Hepatocyte (in vitro differentiated cells): ENCODE measurements around the gene LIME1. TPM values are rescaled to one million over a fixed set of nuclear protein-coding genes. Genes with fewer than 3 reads are reported as not detected.

ENCODE experiments used
- DNase-seq: peaks from one replicate; pipeline ENCODE4 v3.0.0-alpha.2; 2016; ENCODE audit warnings: low spot score
- H2AFZ ChIP-seq: fragments of 200-600 bp; sonication (generic); 2 replicates; pipeline ENCODE4 v1.6.0; 2016; ENCODE audit warnings: antibody characterized with exemption, mild to moderate bottlenecking
- H3K27ac ChIP-seq: fragments of 200-600 bp; sonication (generic); 2 replicates; pipeline ENCODE4 v1.5.1; 2016; ENCODE audit warnings: mild to moderate bottlenecking
- H3K27me3 ChIP-seq: fragments of 200-600 bp; sonication (generic); 2 replicates; pipeline ENCODE4 v1.6.1; 2016
- H3K36me3 ChIP-seq: fragments of 200-600 bp; sonication (generic); replicated peaks from 2 replicates; pipeline ENCODE4 v1.5.1; 2016; ENCODE audit warnings: low read depth; ENCODE audit not compliant: insufficient read depth
- H3K4me1 ChIP-seq: fragments of 200-600 bp; sonication (generic); 2 replicates; pipeline ENCODE4 v1.5.1; 2016; ENCODE audit warnings: mild to moderate bottlenecking, moderate library complexity; ENCODE audit not compliant: insufficient read depth
- H3K4me2 ChIP-seq: fragments of 200-600 bp; sonication (generic); 2 replicates; pipeline ENCODE4 v1.6.0; 2016
- H3K4me3 ChIP-seq: fragments of 200-600 bp; sonication (generic); 2 replicates; pipeline ENCODE4 v1.5.1; 2016; ENCODE audit warnings: mild to moderate bottlenecking
- H3K79me2 ChIP-seq: fragments of 200-600 bp; sonication (generic); 2 replicates; pipeline ENCODE4 v1.6.0; 2017; ENCODE audit warnings: mild to moderate bottlenecking
- H3K9me2 ChIP-seq: fragments of 200-600 bp; sonication (generic); replicated peaks from 2 replicates; pipeline ENCODE4 v1.6.0; 2017; ENCODE audit warnings: mild to moderate bottlenecking; ENCODE audit not compliant: insufficient read depth
- H3K9me3 ChIP-seq: fragments of 200-600 bp; sonication (generic); 2 replicates; pipeline ENCODE4 v1.5.1; 2016; ENCODE audit warnings: low read depth, mild to moderate bottlenecking
- H4K20me1 ChIP-seq: fragments of 200-600 bp; sonication (generic); 2 replicates; pipeline ENCODE4 v1.6.0; 2016; ENCODE audit warnings: mild to moderate bottlenecking; ENCODE audit not compliant: insufficient read depth, poor library complexity, severe bottlenecking
- EZH2 ChIP-seq: fragments of 200-600 bp; sonication (generic); IDR thresholded peaks from 2 replicates; pipeline ENCODE4 v1.6.1; 2016; ENCODE audit warnings: antibody characterized with exemption, mild to moderate bottlenecking, borderline replicate concordance
- EZH2phosphoT487 ChIP-seq: fragments of 200-600 bp; sonication (generic); IDR thresholded peaks from one replicate; pipeline ENCODE4 v1.6.1; 2018; ENCODE audit warnings: antibody characterized with exemption, mild to moderate bottlenecking, low read depth, moderate library complexity; ENCODE audit not compliant: unreplicated experiment, severe bottlenecking
- WGBS: methylation state at CpG from one replicate; pipeline ENCODE4 v1.1.6; 2016; ENCODE audit warnings: low lambda C conversion rate; ENCODE audit errors: missing lambda C conversion rate; 5-methylcytosine and 5-hydroxymethylcytosine counted together
- polyA plus RNA-seq: library from polyadenylated mRNA; unstranded; fragments of >200 nt; fragmentation: Nextera tagmentation; extraction: Ambion mirVana; gene quantifications from 2 replicates; pipeline ENCODE4 v1.2.1, GENCODE V29; 2016
- total RNA-seq: library from RNA; depleted of rRNA; stranded (reverse); fragments of >200 nt; gene quantifications from 2 replicates; pipeline ENCODE4 v1.2.3, GENCODE V29; 2014
- TF ChIP-seq, protein P1 (sequence below): fragments of 200-600 bp; sonication (generic); IDR thresholded peaks from 2 replicates; pipeline ENCODE4 v1.5.1; 2016; ENCODE audit warnings: antibody characterized with exemption, mild to moderate bottlenecking; ENCODE audit not compliant: poor library complexity

The LIME1 gene
- total and polyA plus RNA-seq, 2 experiments from 2014 or later: 11.7 to 20.7 TPM

DNA sequence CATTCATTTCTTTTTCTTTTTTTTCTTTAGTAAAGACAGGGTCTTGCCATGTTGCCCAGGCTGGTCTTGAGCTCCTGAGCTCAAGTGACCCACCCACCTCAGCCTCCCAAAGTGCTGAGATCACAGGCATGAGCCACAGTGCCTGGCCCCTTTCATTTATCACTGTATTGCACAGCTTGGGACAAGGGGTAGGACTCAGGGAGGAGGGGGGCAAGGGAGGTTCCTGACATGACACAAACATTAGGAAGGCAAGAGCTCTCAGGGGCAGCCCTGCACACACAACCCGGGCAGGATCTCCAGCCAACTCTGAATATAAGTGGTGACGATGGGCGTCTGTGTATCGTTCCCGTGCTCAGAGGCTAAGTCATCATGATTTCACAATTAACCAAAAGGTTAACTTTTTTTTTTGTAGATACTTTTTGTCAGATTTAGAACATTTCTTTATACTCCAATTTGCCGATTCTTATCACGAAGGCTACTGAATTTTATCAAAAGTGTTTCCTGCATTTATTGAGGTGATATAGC lies 23.0 kb downstream of the LIME1 start:
- no peak overlapping the region for H3K4me2 ChIP-seq
- H3K36me3 ChIP-seq: no peaks in the 10 kb centered on the region
- no peaks in the 10 kb centered on the region for H3K27me3 ChIP-seq
- H3K79me2 ChIP-seq: no peaks in the 10 kb centered on the region
- H2AFZ ChIP-seq: no peak overlapping the region
- no peaks in the 10 kb centered on the region for H3K4me1 ChIP-seq
- TF ChIP-seq, protein P1, sequence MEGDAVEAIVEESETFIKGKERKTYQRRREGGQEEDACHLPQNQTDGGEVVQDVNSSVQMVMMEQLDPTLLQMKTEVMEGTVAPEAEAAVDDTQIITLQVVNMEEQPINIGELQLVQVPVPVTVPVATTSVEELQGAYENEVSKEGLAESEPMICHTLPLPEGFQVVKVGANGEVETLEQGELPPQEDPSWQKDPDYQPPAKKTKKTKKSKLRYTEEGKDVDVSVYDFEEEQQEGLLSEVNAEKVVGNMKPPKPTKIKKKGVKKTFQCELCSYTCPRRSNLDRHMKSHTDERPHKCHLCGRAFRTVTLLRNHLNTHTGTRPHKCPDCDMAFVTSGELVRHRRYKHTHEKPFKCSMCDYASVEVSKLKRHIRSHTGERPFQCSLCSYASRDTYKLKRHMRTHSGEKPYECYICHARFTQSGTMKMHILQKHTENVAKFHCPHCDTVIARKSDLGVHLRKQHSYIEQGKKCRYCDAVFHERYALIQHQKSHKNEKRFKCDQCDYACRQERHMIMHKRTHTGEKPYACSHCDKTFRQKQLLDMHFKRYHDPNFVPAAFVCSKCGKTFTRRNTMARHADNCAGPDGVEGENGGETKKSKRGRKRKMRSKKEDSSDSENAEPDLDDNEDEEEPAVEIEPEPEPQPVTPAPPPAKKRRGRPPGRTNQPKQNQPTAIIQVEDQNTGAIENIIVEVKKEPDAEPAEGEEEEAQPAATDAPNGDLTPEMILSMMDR: no peak
- no peak for TF ChIP-seq EZH2
- no peak for TF ChIP-seq EZH2phosphoT487
- H3K4me3 ChIP-seq: no peak overlapping the region
- no peaks in the 10 kb centered on the region for H4K20me1 ChIP-seq
- no peak overlapping the region for H3K27ac ChIP-seq
- 86% methylated on average over 7 of the region's 7 CpGs for WGBS
- H3K9me2 ChIP-seq: no peaks in the 10 kb centered on the region
- DNase-seq: no peak
- no peaks in the 10 kb centered on the region for H3K9me3 ChIP-seq

DNA sequence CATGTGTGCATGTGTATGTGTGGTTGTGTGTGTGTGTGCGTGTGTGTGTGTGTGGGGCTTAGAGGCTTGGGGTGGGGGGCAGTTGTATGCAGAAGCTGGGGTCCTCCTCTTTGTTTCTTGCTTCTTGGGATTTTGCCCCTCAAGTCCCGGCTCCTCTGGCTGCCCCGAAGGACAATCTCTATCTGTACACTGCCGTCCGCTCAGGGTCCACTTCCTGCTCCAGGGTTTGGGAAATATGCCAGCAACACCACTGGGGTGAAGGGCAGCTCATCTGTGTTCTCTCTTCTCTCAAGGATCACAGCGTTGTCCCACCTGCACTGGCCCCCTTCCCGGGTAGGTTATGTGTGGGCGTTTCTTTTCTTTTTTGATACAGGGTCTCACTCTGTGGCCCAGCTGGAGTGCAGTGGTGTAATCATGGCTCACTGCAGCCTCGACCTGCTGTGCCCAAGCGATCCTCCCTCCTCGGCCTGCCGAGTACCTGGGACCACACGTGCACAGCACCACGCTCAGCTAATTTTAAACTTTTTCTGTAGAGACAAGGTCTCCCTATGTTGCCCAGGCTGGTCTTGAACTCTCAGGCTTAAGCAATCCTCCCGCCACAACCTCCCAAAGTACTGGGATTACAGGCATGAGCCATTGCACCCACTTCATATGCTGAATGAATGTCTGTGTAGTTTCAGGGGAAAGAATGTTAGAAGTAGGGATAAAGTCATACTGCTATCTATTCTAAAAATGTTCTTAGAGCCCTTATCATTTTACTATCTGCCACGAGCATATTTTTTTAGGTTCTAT lies 28.8 kb downstream of the LIME1 start:
- peak; percentile 5 for DNase-seq

DNA sequence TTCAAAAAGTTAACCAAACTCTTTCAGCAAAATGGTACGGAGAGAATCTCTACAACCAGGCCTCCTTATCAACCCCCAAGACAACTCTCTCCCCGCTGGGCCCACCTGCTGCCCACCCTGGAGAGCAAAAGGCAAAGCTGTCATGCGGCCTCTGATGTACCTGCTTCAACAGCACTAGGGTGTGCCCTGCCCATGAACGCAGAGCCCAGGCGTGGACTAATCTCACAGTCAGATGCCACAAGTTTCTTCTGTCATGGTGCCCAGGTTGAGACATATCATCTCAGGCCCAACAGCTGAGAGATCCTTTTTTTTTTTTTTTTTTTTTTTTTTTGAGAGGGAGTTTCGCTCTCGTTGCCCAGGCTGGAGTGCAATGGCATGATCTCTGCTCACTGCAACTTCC lies 29.4 kb downstream of the LIME1 start:
- H2AFZ ChIP-seq: no peak overlapping the region
- no peaks in the 10 kb centered on the region for H3K79me2 ChIP-seq
- H3K9me2 ChIP-seq: no peaks in the 10 kb centered on the region
- TF ChIP-seq, protein P1: no peak
- TF ChIP-seq EZH2 (no peak), EZH2phosphoT487 (no peak)
- DNase-seq: no peak
- no peaks in the 10 kb centered on the region for H3K36me3 ChIP-seq
- H4K20me1 ChIP-seq: no peaks in the 10 kb centered on the region
- H3K27ac ChIP-seq: no peak overlapping the region
- no peak overlapping the region for H3K4me3 ChIP-seq
- H3K4me1 ChIP-seq: no peaks in the 10 kb centered on the region
- no peaks in the 10 kb centered on the region for H3K9me3 ChIP-seq
- H3K4me2 ChIP-seq: no peak overlapping the region
- WGBS: 93% methylated on average over 7 of the region's 7 CpGs
- H3K27me3 ChIP-seq: no peaks in the 10 kb centered on the region

More for the DNA sequence above, 28.8 kb downstream of the LIME1 start:
- no peaks in the 10 kb centered on the region for H3K4me1 ChIP-seq
- 88% methylated on average over 16 of the region's 16 CpGs for WGBS
- H3K79me2 ChIP-seq: no peaks in the 10 kb centered on the region
- TF ChIP-seq EZH2phosphoT487: no peak
- TF ChIP-seq EZH2: no peak
- TF ChIP-seq, protein P1: no peak
- H3K27ac ChIP-seq: no peak overlapping the region
- no peaks in the 10 kb centered on the region for H3K9me3 ChIP-seq
- H3K9me2 ChIP-seq: no peaks in the 10 kb centered on the region
- H3K4me3 ChIP-seq: no peak overlapping the region
- no peaks in the 10 kb centered on the region for H3K36me3 ChIP-seq
- H4K20me1 ChIP-seq: no peaks in the 10 kb centered on the region
- H3K27me3 ChIP-seq: no peaks in the 10 kb centered on the region
- no peak overlapping the region for H3K4me2 ChIP-seq
- H2AFZ ChIP-seq: no peak overlapping the region
